Measurements from ENCODE around the gene NFATC2.

NFATC2 gene

GRCh38 chr20:51386586-51386985 lies 155.9 kb downstream of the NFATC2 start:
- no peak for DNase-seq

- peak; percentile 32 for DNase-seq
Measured at GRCh38 chr20:51385646-51386530, 156.6 kb downstream of the NFATC2 start.

- DNase-seq = no peak
Measured at GRCh38 chr20:51384875-51385274, 157.6 kb downstream of the NFATC2 start.

- DNase-seq = no peak
Measured at GRCh38 chr20:51383891-51384510, 158.5 kb downstream of the NFATC2 start.

- DNase-seq = no peak
Measured at GRCh38 chr20:51382986-51383821, 159.3 kb downstream of the NFATC2 start.

GRCh38 chr20:51382111-51382985 lies 160.2 kb downstream of the NFATC2 start:
- DNase-seq = no peak

GRCh38 chr20:51381557-51381956 lies 161.0 kb downstream of the NFATC2 start:
- no peak for DNase-seq

GRCh38 chr20:51380401-51381385 lies 161.8 kb downstream of the NFATC2 start:
- no peak for DNase-seq

- no peak for DNase-seq
Measured at GRCh38 chr20:51379601-51380341, 162.7 kb downstream of the NFATC2 start.

- DNase-seq = no peak
Measured at GRCh38 chr20:51378171-51378928, 164.2 kb downstream of the NFATC2 start.

- DNase-seq = no peak
Measured at GRCh38 chr20:51377132-51377531, 165.4 kb downstream of the NFATC2 start.

GRCh38 chr20:51376111-51376510 lies 166.4 kb downstream of the NFATC2 start:
- no peak for DNase-seq

- no peak for DNase-seq
Measured at GRCh38 chr20:51375561-51375960, 167.0 kb downstream of the NFATC2 start.

GRCh38 chr20:51374961-51375360 lies 167.6 kb downstream of the NFATC2 start:
- DNase-seq = no peak

- DNase-seq = no peak
Measured at GRCh38 chr20:51374456-51374830, 168.1 kb downstream of the NFATC2 start.

GRCh38 chr20:51373713-51374455 lies 168.6 kb downstream of the NFATC2 start:
- DNase-seq = no peak

- no peak for DNase-seq
Measured at GRCh38 chr20:51372966-51373365, 169.6 kb downstream of the NFATC2 start.

- peak; percentile 62 for DNase-seq
Measured at GRCh38 chr20:51372176-51372803, 170.2 kb downstream of the NFATC2 start.

Measured in activated CD4-positive, alpha-beta T cell treated with anti-CD3 and anti-CD28 coated beads, Interleukin-2, amount 50 U/mL, for 1 hour (primary cell).